Inflammatory macrophage treated with lipopolysaccharide for 4 hours (primary cell): Measurements from ENCODE around the gene EDAR.

Experiments
- DNase-seq: peaks from one replicate; pipeline ENCODE4 v3.0.0-alpha.2; 2020

EDAR gene

GRCh38 chr2:108965540-108966289, 23.3 kb downstream of the EDAR start:
- DNase-seq: no peak

- no peak for DNase-seq
Measured at GRCh38 chr2:108963057-108963456, 26.0 kb downstream of the EDAR start.

DNA sequence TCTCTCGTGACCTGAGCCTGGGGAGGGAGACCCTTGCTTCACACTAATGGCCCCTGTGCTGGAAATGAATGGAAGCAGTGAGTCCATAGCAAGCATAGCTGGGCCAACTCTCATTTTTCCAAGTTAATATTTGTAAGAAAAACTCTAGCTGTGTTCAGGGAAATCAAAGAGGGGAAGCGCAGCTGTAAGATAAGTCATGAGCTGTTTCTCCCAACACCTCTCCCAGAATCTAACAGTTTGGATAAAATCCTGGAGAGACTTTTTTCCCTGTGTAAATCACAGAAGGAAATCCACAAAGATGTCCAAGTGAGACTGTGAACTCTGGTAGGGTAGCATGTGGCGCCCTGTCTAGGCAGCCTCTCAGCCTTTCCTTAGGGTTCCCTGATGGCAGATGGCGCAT, 27.2 kb downstream of the EDAR start:
- DNase-seq: no peak

- no peak for DNase-seq
Measured at GRCh38 chr2:108960006-108960405, 29.0 kb downstream of the EDAR start.

GRCh38 chr2:108959401-108959800, 29.6 kb downstream of the EDAR start:
- DNase-seq: no peak

- DNase-seq: no peak
Measured at GRCh38 chr2:108958632-108959341, 30.2 kb downstream of the EDAR start.

DNA sequence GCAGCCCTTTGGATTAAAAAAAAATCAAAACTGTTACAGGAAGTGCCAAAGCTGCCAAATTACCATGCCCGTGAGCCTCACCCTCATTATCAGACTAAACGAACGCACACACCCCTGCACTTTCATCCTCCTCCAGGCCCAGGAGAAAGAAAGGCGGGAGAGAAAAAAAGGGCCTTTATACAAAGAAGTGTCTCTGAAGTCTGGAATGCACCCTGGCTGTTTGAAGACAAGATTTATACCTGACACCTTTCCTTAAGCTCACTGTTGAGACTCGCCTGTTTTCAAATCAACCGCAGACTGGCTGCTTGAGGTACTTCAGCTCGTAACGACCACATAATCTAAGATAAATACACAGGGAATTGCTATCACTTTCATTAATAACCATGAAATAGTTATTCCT, 31.0 kb downstream of the EDAR start:
- DNase-seq: no peak

DNA sequence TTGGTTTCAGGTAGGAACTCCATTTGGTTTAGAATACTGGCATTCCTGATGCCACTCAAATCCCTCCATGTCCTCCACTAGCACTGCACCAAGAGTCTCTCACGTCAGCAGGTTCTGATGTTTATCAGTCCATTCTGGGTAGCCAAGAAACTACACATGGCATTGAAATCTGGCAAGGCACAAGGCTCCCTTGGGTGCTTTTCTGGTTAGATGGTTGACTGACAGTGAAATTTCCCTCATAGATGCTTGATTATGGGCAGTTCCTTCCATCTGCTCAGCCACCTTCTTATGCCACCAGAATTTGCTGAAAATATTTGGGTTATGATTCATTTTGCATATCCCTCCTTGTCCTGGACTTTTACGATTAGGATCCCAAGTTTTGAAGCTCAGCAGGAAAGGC, 32.6 kb downstream of the EDAR start:
- DNase-seq: no peak

DNA sequence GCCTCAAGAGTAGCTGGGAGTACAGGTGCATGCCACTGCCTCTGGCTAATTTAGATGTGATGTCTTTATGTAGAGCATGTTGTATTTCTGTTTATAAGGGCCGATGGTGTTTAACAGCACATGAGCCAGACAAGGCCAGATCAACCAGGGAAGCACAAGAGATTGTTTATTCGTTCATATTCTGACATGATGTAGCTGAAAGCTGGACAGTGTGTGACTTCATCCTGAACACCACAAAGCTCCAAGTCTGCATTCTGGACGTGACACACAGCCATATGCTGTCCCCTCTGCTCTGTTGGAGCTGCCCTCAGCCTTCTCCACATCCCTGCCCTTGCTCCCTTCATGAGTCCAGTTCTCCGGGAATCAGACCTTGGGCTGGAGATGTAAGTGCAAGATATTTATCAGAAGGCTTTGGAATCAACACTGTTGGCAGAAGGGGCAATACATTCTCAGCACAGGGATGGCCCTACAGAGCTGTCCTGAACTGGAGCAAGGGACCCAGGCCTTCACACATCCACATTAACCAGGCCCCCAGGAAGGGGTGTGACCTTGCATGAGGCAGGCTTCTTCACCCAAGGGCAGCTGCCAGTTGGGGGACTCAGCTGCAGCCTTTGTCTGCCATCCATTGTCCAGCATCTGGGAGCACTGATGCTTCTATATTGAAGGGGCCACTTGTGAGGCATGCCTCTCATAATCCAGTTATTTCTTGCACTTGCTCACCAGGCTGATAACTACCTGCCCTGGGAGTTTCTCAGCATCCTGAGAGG, 38.5 kb downstream of the EDAR start:
- no peak for DNase-seq

- peak; percentile 7 for DNase-seq
Measured at GRCh38 chr2:108949316-108950239, 39.4 kb downstream of the EDAR start.

GRCh38 chr2:108947271-108947907, 41.6 kb downstream of the EDAR start:
- DNase-seq: no peak

GRCh38 chr2:108946442-108946841, 42.6 kb downstream of the EDAR start:
- DNase-seq: no peak

GRCh38 chr2:108945969-108946368, 43.1 kb downstream of the EDAR start:
- no peak for DNase-seq

- no peak for DNase-seq
Measured at GRCh38 chr2:108944601-108945331, 44.3 kb downstream of the EDAR start.

- no peak for DNase-seq
Measured at GRCh38 chr2:108943751-108944150, 45.3 kb downstream of the EDAR start.

- no peak for DNase-seq
Measured at GRCh38 chr2:108942888-108943287, 46.1 kb downstream of the EDAR start.

GRCh38 chr2:108942231-108942825, 46.7 kb downstream of the EDAR start:
- DNase-seq: no peak

DNA sequence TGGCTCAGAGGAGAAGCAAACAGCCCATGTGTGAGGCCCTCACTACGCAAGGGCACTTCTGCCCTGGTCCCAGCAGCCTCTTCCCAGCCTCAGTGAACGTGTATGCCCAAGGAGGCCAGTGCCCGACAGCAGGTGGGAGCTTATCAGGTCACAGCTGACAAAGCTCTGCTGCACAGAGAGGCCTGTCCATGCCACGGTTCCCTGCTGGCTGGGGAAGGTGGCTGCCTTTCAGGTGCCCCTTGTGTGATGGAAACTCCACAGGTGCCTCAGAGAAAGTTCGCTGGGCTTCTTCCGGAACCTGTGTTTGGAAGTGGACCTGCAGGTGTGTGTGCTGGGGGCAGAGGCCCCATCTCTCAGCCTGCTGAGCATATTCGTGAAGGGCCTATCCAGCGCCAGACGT, 47.3 kb downstream of the EDAR start:
- no peak for DNase-seq

DNA sequence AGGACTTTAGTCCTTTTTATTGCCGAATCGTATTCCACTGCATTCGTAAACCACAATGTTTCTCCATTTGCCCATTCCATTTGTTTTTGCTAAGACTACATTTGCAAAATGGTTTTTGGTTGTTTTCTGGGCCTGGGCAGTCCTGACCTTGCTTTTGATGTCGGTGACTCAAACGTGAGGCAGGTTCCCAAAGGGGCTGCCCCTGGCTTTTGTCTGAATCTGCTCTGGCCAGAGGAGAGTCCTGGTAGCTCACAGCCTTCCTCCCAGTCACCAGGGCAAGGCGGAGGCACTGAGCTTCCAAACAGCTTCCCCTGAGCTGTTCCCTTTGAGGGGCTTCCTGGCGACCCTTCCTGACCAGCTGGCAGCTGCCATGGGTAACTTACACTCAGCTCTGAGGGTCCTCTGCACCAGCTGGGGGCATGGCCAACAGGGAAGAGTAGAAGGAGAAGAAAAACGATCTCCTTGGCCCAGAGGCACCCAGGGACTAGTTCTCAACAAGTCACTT, 47.8 kb downstream of the EDAR start:
- DNase-seq: no peak

GRCh38 chr2:108940156-108940555, 48.9 kb downstream of the EDAR start:
- DNase-seq: no peak
